T-helper 1 cell treated with Interleukin-12 subunit alpha and Interleukin-12 subunit beta and Interleukin-4 antibody, amounts not matched to agents 30 ng/mL and 1 ng/mL, for 36 hours (primary cell): ENCODE results near the gene MCM7. TPM values are rescaled to one million over a fixed set of nuclear protein-coding genes. Genes with fewer than 3 reads are reported as not detected.

Experiments used
- intact Hi-C: fragments of 100-400 bp; cut with micrococcal nuclease; formaldehyde crosslinking; loops from one replicate; pipeline ENCODE4 v1.15.1; 2024
- total RNA-seq: library from RNA; stranded (reverse); gene quantifications from 2 replicates; pipeline ENCODE4 v1.2.3, GENCODE V29; 2022

Gene MCM7
- total RNA-seq, 1 donor from 2014 or later = 257 TPM

GRCh38 chr7:100099452-100099851 lies 1.7 kb downstream of the MCM7 start:
- intact Hi-C loops = no loop called here

GRCh38 chr7:100098913-100099312 lies 2.3 kb downstream of the MCM7 start:
- intact Hi-C loops = no loop called here

- intact Hi-C loops = no loop called here
Observed at GRCh38 chr7:100095704-100096103, 5.5 kb downstream of the MCM7 start.

- intact Hi-C loops = no loop called here
Observed at GRCh38 chr7:100095289-100095688, 5.9 kb downstream of the MCM7 start.

- intact Hi-C loops = no loop called here
Observed at GRCh38 chr7:100093925-100094486, 7.2 kb downstream of the MCM7 start.

GRCh38 chr7:100093498-100093897 lies 7.7 kb downstream of the MCM7 start:
- intact Hi-C loops = no loop called here

GRCh38 chr7:100093054-100093453 lies 8.1 kb downstream of the MCM7 start:
- intact Hi-C loops = no loop called here

- intact Hi-C loops = no loop called here
Observed at GRCh38 chr7:100091411-100092181, 9.6 kb downstream of the MCM7 start.

GRCh38 chr7:100090527-100091410 lies 10.4 kb downstream of the MCM7 start:
- intact Hi-C loops = no loop called here

- intact Hi-C loops = loop anchor here (1.0 to 10.0 kb wide), 2 partner anchors 11 to 585 kb away; partner anchors contain the start of gene GNB2
Observed at GRCh38 chr7:100089458-100090196, 11.6 kb downstream of the MCM7 start.

GRCh38 chr7:100088621-100089457 lies 12.4 kb downstream of the MCM7 start, which contains the start of gene COPS6:
Gene COPS6 (plus strand): TSS chr7:100088969. CDS start chr7:100088991, 22 bp downstream.
- intact Hi-C loops = loop anchor here (1.0 to 10.0 kb wide), 3 partner anchors 11 to 586 kb away; partner anchors contain the start of genes CNPY4, GNB2 and TAF6

GRCh38 chr7:100088095-100088620 lies 13.0 kb downstream of the MCM7 start:
- intact Hi-C loops = loop anchor here (1.0 to 10.0 kb wide), 2 partner anchors 31 to 587 kb away; partner anchors contain the start of genes CNPY4, GNB2 and TAF6

GRCh38 chr7:100087055-100087750 lies 14.0 kb downstream of the MCM7 start:
- intact Hi-C loops = loop anchor here (10.0 kb wide), 1 partner anchor 588 kb away; the partner anchor contains the start of gene GNB2

- intact Hi-C loops = loop anchor here (10.0 kb wide), 1 partner anchor 589 kb away; the partner anchor contains the start of gene GNB2
Observed at GRCh38 chr7:100085515-100085914, 15.7 kb downstream of the MCM7 start.

GRCh38 chr7:100082978-100083377 lies 18.2 kb downstream of the MCM7 start:
- intact Hi-C loops = loop anchor here (1.0 to 10.0 kb wide), 3 partner anchors 43 to 676 kb away; partner anchors contain the start of genes BUD31, GNB2, MBLAC1 and PDAP1

- intact Hi-C loops = loop anchor here (1.0 to 10.0 kb wide), 11 partner anchors 20 to 674 kb away; partner anchors contain the start of genes AP4M1, BUD31, CNPY4 and GNB2
Observed at GRCh38 chr7:100081535-100082102, 19.6 kb downstream of the MCM7 start, which contains the start of gene ZNF3. Gene ZNF3 (minus strand): TSS chr7:100081723. CDS start chr7:100077357, 4,366 bp downstream.

- intact Hi-C loops = loop anchor here (1.0 to 10.0 kb wide), 10 partner anchors 20 to 674 kb away; partner anchors contain the start of genes AP4M1, BUD31, CNPY4 and GNB2
Observed at GRCh38 chr7:100080907-100081534, 20.2 kb downstream of the MCM7 start.
